A172 (cell line): ENCODE results near the gene CENATAC. TPM values are rescaled to one million over a fixed set of nuclear protein-coding genes. Genes with fewer than 3 reads are reported as not detected.
"Not testable (repeated sequence)": the region's sequence is repeated elsewhere in the genome, so short reads cannot be mapped to it uniquely, and the experiment has no call there.

ENCODE experiments used
- DNase-seq: peaks from one replicate; pipeline ENCODE4 v3.0.0-alpha.2; 2015; ENCODE audit warnings: low spot score
- total RNA-seq: library from RNA; depleted of rRNA; stranded (reverse); fragments of >200 nt; shearing (Covaris generic); gene quantifications from 2 replicates; pipeline ENCODE4 v1.2.3, GENCODE V29; 2014; rRNA removed

The CENATAC gene, protein sequence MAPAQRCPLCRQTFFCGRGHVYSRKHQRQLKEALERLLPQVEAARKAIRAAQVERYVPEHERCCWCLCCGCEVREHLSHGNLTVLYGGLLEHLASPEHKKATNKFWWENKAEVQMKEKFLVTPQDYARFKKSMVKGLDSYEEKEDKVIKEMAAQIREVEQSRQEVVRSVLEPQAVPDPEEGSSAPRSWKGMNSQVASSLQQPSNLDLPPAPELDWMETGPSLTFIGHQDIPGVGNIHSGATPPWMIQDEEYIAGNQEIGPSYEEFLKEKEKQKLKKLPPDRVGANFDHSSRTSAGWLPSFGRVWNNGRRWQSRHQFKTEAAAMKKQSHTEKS
- 24.9 and 45.6 TPM in 2 replicates for total RNA-seq

DNA sequence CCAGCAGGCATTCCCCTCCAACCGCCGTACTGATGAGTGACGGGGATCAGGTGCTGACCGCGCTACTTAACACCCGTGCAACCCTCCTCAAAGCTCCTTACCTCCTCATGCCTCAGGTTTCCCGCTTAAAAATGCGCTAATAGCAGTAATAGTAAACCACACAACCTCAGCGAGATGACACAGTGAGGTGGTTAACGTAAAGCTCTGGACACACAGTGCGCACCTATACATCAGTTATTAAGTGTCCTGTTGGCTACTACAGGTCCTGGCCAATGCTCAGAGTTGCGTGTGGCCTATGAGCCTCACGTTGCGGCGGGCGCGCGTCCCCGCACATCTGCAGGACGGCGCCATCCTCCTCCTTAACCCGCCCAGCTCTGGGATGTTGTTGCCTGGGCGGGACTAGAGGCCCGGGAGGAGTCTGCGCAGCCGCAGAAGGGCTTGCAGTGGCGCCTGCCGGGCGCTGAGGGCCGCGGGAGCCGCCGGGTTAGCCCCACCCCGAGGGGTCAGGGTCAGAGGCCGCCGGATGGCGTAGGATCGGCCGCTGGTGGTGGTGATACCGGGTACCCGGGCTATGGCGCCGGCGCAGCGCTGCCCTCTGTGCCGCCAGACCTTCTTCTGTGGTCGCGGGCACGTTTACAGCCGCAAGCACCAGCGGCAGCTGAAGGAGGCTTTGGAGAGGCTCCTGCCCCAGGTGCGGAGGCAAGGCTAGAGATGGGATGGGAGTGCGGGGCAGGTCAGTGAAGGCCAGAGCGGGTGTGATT lies at the start of gene CENATAC:
TSS of gene CENATAC (plus strand) at position 512 of the 761 bp plus-strand sequence. CDS start at position 572, 60 bp downstream.
- peak; percentile 70 for DNase-seq

DNA sequence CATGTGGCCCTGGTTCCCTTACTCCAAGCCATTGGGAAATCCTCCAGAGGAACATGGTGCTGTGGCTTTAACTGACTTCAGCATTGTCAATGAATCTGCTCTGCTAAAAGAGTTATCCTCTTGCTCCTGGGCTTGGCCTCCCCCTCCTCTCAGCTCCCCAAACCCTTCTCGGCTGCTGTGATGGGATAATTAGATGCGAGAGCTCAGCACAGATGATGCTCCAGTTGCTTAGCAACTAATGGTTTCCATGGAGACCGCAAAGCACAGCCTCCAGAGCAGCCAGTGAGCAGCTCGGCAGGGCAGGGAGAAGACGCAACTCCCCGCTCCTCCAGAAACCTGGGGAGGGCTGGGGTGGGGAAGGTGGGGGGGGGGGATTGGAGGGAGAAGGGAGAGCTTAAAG lies 44.7 kb upstream of the CENATAC start:
- no peak for DNase-seq

DNA sequence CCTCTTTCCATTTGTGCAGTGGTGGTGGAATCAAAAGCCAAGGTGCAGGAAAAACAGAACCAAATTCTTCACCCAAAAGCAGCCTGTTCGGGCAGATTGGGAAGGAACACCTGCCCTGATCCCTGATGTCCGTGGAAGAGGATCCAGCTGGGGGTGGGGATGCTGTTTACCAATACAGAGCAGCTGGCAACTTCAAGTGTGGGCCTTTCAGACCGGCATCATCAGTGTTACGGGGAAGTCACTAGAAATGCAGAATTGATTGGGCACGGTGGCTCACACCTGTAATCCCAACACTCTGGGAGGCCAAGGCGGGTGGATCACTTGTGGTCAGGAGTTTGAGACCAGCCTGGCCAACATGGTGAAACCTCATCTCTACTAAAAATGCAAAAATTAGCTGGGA lies 44.0 kb upstream of the CENATAC start:
- not testable (repeated sequence) for DNase-seq

DNA sequence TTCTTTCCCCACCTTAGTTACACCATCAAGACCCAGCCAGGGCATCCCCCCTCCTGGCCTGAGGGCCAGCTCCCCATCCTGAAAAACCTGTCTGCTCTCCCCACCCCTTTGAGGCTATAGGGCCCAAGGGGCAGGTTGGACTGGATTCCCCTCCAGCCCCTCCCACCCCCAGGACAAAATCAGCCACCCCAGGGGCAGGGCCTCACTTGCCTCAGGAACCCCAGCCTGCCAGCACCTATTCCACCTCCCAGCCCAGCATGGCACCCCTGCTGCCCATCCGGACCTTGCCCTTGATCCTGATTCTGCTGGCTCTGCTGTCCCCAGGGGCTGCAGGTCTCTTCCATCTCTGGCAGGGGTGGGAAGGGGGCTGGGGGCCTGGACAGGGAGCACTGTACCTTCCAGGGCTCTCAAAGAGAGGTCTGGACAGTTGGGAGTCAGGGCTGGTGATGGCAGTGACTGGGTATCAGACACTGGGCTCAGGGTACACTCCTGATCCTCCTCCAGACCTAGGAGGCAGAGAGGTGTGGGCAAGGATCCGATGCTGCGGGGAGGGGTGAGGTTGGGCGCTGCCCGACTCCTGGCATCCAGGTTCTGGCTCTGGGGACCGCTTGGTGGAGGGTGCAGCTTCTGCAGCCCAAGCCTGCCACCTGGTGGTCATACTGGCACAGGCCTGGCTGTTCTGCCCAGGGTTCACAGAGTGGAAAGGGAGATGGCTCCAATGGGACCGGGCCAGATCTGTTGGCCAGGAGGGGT lies 41.7 kb upstream of the CENATAC start, which contains the start of gene UPK2:
TSS of gene UPK2 (plus strand) at position 205 of the 753 bp plus-strand sequence. CDS start at position 258, 53 bp downstream.
- DNase-seq, result peak; percentile 61

DNA sequence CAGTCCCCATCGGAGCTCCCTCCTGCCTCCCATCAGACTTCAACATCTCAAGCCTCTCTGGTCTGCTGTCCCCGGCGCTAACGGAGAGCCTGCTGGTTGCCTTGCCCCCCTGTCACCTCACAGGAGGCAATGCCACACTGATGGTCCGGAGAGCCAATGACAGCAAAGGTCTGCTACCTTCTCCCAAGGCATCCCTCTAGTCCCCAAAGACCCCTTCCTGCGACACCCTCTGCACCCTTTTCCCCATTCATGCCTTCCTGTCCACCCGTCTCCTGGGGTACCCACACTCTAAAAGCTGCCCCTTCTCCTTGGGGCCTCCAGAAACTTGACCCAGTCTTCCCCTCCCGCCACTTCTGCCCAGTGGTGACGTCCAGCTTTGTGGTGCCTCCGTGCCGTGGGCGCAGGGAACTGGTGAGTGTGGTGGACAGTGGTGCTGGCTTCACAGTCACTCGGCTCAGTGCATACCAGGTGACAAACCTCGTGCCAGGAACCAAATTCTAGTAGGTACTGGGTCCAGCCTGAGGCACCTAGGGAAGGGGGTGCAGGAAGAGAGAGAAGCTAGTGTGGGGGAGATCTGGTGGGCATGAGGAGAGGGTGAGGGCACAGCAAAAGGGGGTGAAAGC lies 41.0 kb upstream of the CENATAC start:
- DNase-seq, result no peak

DNA sequence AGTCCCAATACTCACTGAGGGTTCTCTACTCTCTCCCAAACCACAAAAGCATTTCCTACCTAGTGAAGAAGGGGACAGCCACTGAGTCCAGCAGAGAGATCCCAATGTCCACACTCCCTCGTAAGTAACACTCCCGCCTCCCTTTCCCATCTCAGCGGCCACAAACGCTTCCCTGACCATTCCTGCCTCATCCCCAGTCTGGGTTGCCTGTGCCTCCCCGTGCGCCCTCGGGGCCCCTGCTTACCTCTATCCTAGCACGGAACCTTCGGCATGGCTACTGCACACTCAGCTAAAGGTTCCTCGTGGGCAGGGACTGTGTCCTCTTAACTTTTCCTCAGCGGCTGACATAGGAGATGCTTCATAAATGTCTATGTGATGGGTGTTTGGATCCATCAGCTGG lies 40.4 kb upstream of the CENATAC start:
- DNase-seq, result no peak

DNA sequence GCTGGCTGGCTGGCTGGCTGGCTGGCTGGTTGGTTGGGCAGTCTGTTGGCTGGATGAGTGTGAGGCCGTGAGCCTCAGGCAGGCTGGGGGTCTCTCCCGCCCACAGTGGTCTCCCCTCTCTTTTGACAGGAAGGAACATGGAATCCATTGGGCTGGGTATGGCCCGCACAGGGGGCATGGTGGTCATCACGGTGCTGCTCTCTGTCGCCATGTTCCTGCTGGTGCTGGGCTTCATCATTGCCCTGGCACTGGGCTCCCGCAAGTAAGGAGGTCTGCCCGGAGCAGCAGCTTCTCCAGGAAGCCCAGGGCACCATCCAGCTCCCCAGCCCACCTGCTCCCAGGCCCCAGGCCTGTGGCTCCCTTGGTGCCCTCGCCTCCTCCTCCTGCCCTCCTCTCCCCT lies 40.0 kb upstream of the CENATAC start:
- no peak for DNase-seq

DNA sequence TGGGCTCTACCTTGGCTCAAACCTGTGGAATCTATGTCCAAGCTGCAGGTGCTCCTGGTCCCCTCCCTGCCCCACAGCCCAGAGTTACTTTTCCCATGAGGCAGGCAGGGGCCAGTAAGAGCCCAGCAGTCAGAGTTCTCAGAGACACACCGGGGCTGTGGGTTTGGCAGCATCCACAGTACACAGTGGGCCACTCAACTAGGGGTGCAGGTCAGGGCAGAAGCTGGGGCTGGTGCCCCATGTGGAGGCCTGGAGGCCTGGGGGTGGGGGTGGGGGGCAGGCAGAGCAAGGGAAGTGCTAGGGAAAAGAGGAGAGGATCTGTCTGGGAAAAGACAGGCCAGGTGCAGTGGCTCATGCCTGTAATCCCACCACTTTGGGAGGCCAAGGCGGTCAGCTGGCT lies 39.4 kb upstream of the CENATAC start:
- no peak for DNase-seq

DNA sequence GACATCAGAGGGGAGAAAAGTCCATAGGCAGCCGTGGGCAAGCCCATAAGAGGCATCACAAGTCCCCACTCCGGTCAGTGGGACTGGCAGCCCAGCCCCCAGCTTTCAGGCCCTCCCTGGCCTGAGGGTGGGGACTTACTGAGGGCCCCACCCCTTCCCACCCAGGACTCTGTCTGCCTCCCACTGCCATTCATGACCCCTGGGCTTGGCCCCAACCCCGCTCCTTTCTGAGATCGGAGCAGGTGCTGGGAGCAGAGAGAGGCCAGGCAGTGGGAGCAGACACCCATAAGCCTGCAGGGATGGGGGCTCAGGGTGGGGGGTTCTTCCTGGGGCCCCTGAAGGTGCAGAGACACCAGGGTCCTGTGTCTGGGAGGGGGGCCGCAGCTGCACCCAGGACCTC lies 36.7 kb upstream of the CENATAC start:
- no peak for DNase-seq

DNA sequence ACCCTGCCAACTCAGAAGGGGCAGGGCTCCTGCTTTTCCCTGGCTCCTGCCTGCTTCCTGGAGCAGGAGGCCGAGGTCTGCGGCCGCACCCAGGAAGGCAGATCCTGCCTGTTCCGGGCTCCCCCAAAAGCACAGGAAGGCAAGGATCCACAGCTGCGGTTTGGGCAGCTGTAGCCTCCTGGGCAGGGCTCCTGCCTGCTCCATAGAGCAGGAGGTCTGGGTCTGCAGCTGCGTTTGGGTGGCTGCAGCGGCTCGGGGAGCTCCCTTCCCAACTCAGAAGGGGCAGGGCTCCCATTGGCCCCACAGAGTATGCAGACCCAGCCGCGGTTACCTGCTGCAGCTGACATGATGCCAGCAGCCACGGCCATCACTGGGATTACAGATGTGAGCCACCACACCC lies 36.3 kb upstream of the CENATAC start:
- no peak for DNase-seq

DNA sequence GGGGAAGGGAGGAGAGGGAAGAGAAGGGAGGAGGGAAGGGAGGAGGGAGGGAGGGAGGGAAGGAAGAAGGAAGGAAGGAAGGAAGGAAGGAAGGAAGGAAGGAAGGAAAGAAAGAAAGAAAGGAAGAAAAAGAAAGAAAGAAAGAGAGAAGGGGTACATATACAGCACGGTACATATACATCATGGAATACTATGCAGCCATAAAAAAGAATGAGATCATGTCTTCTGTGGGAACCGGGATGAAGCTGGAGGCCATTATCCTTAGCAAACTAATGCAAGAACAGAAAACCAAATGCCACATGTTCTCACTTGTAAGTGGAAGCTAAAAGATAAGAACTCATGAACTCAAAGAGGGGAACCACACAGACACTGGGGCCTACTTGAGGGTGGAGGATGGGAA lies 28.4 kb upstream of the CENATAC start:
- not testable (repeated sequence) for DNase-seq

DNA sequence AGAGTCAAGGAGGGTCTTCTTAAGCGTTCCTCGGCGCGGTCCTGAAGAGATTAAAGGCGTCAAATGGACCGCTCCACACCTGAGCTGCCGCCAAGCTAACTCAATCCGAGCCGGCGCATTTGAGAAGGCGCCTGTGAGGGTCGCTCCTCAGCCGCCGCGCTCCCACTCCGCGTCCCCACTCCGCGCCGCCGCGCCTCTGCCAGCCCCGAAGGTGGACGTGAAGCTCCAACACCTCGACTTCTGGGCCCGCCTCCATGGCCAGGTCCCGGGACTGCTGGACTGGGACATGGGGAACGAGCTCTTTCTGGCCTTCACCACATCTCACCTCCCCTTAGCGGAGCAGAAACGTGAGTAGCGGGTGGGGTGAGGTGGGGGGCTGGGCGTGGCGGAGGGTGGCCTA lies 26.3 kb upstream of the CENATAC start, which contains the start of gene FOXR1:
TSS of gene FOXR1 (plus strand) at position 116 of the 400 bp plus-strand sequence. CDS start at position 287, 171 bp downstream.
- no peak for DNase-seq

DNA sequence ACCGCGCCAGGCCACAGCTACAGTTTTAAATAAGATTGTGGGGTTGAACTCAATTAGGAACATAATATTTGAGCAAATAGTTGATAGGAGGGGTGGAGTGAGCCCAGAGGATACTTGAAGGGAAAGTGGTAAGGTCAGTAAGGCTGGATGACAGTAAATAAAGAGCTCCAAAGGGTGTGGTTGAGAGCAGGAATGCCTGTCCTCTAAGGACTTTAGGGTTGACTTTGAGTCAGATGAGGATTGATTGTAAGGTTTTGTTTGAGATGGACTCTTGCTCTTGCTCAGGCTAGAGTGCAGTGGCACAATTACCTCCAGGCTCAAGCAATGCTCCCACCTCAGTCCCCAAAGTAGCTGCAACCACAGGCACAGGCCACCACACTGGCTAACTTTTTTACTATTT lies 24.0 kb upstream of the CENATAC start:
- no peak for DNase-seq

DNA sequence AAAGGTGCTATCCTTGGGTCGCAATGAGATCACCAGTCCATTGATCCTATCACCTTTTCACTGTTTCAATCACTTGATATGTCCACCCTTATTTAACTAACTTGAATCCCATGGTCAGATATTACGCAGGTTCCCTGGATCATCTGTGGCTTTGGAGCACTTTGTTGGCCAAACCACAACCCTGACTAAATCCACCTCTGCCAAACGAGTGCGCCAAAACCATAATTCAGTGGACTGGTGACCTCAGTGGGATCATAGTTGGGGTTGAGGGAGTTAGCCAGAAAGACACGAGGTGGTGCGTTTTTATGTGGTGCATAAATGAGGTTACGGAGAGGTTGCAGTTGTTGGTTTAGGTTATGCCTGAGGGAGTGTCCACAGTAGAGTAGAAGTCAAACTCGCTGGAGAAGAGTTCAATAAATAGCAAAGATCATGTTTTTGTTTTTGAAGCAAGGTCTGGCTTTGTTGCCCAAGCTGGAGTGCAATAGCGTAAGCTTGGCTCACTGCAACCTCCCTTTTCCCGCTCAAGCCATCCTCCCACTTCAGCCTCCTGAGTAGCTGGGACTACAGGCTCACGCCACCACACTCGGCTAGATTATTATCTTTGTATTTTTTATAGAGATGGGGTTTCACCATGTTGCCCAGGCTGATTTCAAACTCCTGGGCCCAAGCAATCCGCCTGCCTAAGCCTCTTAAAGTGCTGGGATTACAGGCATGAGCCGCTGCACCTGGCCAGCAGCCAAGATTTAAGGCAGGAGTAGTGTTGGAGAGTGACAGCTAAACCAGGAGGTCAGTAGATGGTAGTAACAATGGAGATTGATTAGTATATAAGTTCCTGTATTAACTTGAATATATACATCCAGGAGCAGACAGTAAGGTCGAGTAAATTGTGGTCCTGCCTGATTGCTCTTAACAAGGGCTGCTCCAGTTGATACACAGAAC lies 21.9 kb upstream of the CENATAC start:
- no peak for DNase-seq

DNA sequence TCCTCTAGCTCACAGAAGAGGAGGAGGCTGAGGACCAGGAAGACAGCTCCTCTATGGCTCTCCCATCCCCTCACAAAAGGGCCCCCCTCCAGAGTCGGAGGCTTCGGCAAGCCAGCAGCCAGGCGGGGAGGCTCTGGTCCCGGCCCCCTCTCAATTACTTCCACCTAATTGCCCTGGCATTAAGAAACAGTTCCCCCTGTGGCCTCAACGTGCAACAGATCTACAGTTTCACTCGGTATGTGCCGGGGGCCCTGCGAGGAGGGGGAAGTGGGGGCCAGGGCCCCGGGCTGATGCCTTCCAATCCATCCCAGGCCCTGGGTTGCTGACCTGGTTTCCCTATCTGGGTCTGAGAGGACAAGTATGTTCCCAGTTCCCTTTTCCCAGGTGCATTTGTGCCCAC lies 18.5 kb upstream of the CENATAC start:
- no peak for DNase-seq

DNA sequence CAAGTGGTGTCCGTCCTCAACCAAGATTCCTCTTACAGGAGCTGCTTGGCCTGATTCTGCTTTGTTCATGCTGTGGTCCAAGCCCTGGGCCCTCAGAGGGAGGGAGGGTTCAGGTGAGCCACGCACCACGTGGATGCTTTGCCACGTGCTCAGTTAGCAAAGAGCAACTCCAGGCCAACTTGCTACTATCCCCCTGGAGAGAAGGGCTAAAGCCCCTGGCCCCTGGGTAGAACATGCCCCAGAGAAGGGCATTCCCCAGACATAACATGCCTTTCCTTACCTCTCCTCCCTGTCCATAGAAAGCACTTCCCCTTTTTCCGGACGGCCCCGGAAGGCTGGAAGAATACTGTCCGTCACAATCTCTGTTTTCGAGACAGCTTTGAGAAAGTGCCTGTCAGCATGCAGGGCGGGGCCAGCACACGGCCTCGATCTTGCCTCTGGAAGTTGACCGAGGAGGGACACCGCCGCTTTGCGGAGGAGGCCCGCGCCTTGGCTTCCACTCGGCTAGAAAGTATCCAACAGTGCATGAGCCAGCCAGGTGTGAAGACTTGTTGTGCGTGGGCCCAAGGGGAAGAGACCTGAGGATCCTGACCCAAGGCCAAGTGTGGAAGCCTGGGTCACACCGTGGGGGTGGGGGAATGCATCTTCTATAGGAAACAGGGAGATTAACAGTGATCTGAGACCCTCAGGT lies 17.6 kb upstream of the CENATAC start:
- DNase-seq, result no peak

DNA sequence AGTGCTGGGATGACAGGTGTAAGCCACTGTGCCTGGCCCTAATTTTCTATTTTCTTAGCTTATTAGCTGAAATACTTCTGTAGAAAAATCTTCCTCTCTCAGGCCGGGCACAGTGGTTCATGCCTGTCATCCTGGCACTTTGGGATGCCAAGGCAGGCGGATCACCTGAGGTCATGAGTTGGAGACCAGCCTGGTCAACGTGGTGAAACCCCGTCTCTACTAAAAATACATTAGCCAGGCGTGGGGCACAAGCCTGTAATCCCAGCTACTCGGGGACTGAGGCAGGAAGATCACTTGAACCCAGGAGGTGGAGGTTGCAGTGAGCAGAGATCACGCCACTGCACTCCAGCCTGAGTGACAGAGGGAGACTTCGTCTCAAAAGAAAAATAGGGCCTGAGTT lies 13.6 kb upstream of the CENATAC start:
- not testable (repeated sequence) for DNase-seq

DNA sequence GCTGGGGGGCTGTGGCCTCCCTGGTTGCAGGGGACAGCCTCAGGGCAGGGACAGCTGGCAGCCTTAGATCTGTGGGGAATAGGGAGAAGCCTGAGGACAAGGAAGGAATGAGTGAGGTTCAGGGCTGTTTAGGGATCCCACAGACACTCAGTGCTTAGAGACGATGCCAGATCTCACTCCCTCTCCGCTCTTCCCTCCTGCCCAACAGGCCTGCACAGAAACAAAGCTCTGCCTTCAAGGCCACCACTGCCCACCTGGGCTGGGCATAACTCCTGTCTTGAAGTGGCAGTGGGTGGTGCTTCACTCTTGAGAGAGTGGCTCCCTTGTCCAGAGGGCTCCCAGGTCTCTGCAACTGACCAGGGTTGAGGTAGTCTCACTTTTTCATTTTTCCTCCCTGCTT lies 13.1 kb upstream of the CENATAC start:
- no peak for DNase-seq

DNA sequence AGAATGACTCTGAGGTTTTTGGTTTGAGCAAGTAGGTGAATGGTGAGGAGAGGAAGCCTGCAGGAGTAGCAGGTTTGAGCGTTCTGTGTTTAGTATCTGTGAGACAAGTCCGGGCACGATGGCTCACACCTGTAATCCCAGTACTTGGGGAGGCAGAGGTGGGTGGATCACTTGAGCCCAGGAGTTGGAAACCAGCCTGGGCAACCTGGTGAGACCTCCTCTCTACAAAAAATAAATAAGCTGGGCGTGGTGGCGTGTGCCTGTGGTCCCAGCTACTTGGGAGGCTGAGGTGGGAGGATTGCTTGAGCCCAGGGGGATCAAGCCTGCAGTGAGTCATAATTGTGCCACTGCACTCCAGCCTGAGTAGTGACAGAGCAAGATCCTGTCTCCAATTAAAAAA lies 9.7 kb upstream of the CENATAC start:
- no peak for DNase-seq

DNA sequence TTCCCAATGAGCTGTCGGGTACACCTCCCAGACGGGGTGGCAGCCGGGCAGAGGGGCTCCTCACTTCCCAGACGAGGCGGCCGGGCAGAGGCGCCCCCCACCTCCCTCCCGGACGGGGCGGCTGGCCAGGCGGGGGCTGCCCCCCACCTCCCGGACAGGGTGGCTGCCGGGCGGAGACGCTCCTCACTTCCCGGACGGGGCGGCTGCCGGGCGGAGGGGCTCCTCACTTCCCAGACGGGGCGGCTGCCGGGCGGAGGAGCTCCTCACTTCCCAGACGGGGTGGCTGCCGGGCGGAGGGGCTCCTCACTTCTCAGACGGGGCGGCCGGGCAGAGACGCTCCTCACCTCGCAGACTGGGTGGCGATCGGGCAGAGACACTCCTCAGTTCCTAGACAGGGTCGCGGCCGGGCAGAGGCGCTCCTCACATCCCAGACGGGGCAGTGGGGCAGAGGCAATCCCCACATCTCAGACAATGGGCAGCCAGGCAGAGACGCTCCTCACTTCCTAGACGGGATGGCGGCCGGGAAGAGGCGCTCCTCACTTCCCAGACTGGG lies 6.4 kb upstream of the CENATAC start:
- not testable (repeated sequence) for DNase-seq
